Hepatocyte (in vitro differentiated cells): ENCODE results near the gene RAB4B.
"Not testable (repeated sequence)": the region's sequence is repeated elsewhere in the genome, so short reads cannot be mapped to it uniquely, and the experiment has no call there.

Experiments
- EZH2 ChIP-seq: fragments of 200-600 bp; sonication (generic); IDR thresholded peaks from 2 replicates; pipeline ENCODE4 v1.6.1; 2016; ENCODE audit warnings: antibody characterized with exemption, mild to moderate bottlenecking, borderline replicate concordance
- EZH2phosphoT487 ChIP-seq: fragments of 200-600 bp; sonication (generic); IDR thresholded peaks from one replicate; pipeline ENCODE4 v1.6.1; 2018; ENCODE audit warnings: antibody characterized with exemption, mild to moderate bottlenecking, low read depth, moderate library complexity; ENCODE audit not compliant: unreplicated experiment, severe bottlenecking
- TF ChIP-seq, protein P1 (sequence below): fragments of 200-600 bp; sonication (generic); IDR thresholded peaks from 2 replicates; pipeline ENCODE4 v1.5.1; 2016; ENCODE audit warnings: antibody characterized with exemption, mild to moderate bottlenecking; ENCODE audit not compliant: poor library complexity

DNA sequence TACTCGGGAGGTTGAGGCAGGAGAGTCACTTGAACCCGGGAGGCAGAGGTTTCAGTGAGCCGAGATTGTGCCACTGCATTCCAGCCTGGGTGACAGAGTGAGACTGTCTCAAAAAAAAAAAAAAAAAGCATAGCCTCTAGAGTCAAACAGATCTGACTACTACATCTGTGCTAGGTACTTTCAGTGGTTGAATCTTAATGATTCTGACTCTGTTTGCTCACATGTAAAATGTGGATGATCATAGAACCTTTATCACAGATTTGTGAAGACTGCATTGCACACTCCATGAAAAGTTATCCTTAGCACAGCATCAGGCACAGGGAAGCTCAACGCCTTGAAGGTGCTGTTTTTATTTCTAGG is 54.4 kb downstream of the RAB4B start:
- TF ChIP-seq, protein P1, sequence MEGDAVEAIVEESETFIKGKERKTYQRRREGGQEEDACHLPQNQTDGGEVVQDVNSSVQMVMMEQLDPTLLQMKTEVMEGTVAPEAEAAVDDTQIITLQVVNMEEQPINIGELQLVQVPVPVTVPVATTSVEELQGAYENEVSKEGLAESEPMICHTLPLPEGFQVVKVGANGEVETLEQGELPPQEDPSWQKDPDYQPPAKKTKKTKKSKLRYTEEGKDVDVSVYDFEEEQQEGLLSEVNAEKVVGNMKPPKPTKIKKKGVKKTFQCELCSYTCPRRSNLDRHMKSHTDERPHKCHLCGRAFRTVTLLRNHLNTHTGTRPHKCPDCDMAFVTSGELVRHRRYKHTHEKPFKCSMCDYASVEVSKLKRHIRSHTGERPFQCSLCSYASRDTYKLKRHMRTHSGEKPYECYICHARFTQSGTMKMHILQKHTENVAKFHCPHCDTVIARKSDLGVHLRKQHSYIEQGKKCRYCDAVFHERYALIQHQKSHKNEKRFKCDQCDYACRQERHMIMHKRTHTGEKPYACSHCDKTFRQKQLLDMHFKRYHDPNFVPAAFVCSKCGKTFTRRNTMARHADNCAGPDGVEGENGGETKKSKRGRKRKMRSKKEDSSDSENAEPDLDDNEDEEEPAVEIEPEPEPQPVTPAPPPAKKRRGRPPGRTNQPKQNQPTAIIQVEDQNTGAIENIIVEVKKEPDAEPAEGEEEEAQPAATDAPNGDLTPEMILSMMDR = not testable (repeated sequence)
- TF ChIP-seq EZH2, EZH2phosphoT487: not testable (repeated sequence)
